GM12878 (cell line): Measurements from ENCODE around the gene ABCG1. TPM values are rescaled to one million over a fixed set of nuclear protein-coding genes. Genes with fewer than 3 reads are reported as not detected.

Experiments
- ATAC-seq: fragments of 200-7000 bp; cut with Tn5 transposase; 3 replicates; pipeline ENCODE4 v1.9.1; 2020; ENCODE audit warnings: mild to moderate bottlenecking, moderate library complexity
- BruUV-seq: library from RNA; stranded (reverse); fragments of 400-500 nt; replicated peaks from 2 replicates; lab custom pipeline; 2021; lab: Mats Ljungman, UMichigan
- CTCF ChIA-PET: fragments of 300-600 bp; sonication (Branson Sonifier 250); formaldehyde crosslinking; extraction: SDS; loops from one replicate; lab custom pipeline; 2021; ENCODE audit warnings: inconsistent platforms; lab: Yijun Ruan, JAX
- POLR2A ChIA-PET: fragments of 350-600 bp; formaldehyde crosslinking; extraction: SDS; loops from one replicate; lab custom pipeline; 2021; ENCODE audit warnings: inconsistent platforms; lab: Charles Lee
- RAD21 ChIA-PET: fragments of 300-600 bp; sonication (Branson Sonifier 250); formaldehyde crosslinking; loops from one replicate; lab custom pipeline; 2023; ENCODE audit warnings: antibody characterized with exemption; ENCODE audit not compliant: unreplicated experiment; lab: Charles Lee
- SMC1A ChIA-PET: fragments of 300-600 bp; sonication (Branson Sonifier 250); formaldehyde crosslinking; loops from one replicate; lab custom pipeline; 2023; ENCODE audit not compliant: unreplicated experiment, uncharacterized antibody; lab: Charles Lee
- DNase-seq: peaks from one replicate; pipeline ENCODE4 v3.0.0-alpha.2; 2011; ENCODE audit warnings: low read depth, low spot score
- FAIRE-seq: peaks from 3 replicates; lab custom pipeline; 2011; peaks lifted over from hg19 to GRCh38; lab: Jason Lieb, UNC
- H2AFZ ChIP-seq: 2 replicates; pipeline ENCODE4 v1.6.0; 2011; ENCODE audit warnings: low read depth, low read length, control low read depth; ENCODE audit not compliant: control insufficient read depth
- H3K27ac ChIP-seq: 2 replicates; pipeline ENCODE4 v1.5.1; 2011; ENCODE audit warnings: control low read depth; ENCODE audit not compliant: control insufficient read depth, insufficient read depth
- H3K27me3 ChIP-seq, 2 experiments: replicated peaks in 1 of 2; 2 replicates each; pipeline versions ENCODE4 v1.6.0 to v1.6.1; 2011; ENCODE audit warnings: low read length in 1 of 2; ENCODE audit not compliant: control insufficient read depth in 2 of 2, insufficient read depth in 2 of 2
- H3K36me3 ChIP-seq, 2 experiments: 2 replicates each; pipeline ENCODE4 v1.5.1; 2011; ENCODE audit warnings: low read length in 1 of 2; ENCODE audit not compliant: control insufficient read depth in 2 of 2, insufficient read depth in 2 of 2
- H3K4me1 ChIP-seq: 2 replicates; pipeline ENCODE4 v1.6.1; 2011; ENCODE audit warnings: mild to moderate bottlenecking, low read length, moderate library complexity, mixed read lengths; ENCODE audit not compliant: control insufficient read depth, insufficient read depth
- H3K4me2 ChIP-seq: 2 replicates; pipeline ENCODE4 v1.6.0; 2011; ENCODE audit warnings: control low read depth; ENCODE audit not compliant: control insufficient read depth, insufficient read depth
- H3K4me3 ChIP-seq: fragments of 200-600 bp; sonication (generic); 2 replicates; pipeline ENCODE4 v1.5.1; 2016
- H3K79me2 ChIP-seq: 2 replicates; pipeline ENCODE4 v1.6.0; 2011; ENCODE audit warnings: low read length; ENCODE audit not compliant: control insufficient read depth, insufficient read depth
- H3K9ac ChIP-seq: 2 replicates; pipeline ENCODE4 v1.8.0; 2011; ENCODE audit warnings: low read length, control low read depth, mixed read lengths; ENCODE audit not compliant: control insufficient read depth, insufficient read depth
- H3K9me3 ChIP-seq: replicated peaks from 3 replicates; pipeline ENCODE4 v1.5.1; 2011; ENCODE audit warnings: mild to moderate bottlenecking, low read length; ENCODE audit not compliant: control insufficient read depth, insufficient read depth
- H4K20me1 ChIP-seq: 2 replicates; pipeline ENCODE4 v1.6.0; 2011; ENCODE audit not compliant: control insufficient read depth, insufficient read depth
- ATF7 ChIP-seq: fragments of 450-650 bp; IDR thresholded peaks from 2 replicates; pipeline ENCODE4 v1.6.1; 2016; ENCODE audit warnings: low read depth, mild to moderate bottlenecking
- BHLHE40 ChIP-seq, 2 experiments: fragments of 450-650 bp in 1 of 2; IDR thresholded peaks; 2 replicates each; pipeline ENCODE4 v1.6.1; 2011 to 2017; ENCODE audit warnings: low read depth in 2 of 2, borderline replicate concordance in 1 of 2, improper control_type of control experiment in 1 of 2, low read length in 1 of 2, mild to moderate bottlenecking in 1 of 2
- DPF2 ChIP-seq: fragments of 450-650 bp; IDR thresholded peaks from 2 replicates; pipeline ENCODE4 v1.6.1; 2017; ENCODE audit warnings: mild to moderate bottlenecking
- EGR1 ChIP-seq, 2 experiments: IDR thresholded peaks; 1 replicate in 1 of 2; 2 replicates in 1 of 2; pipeline ENCODE4 v1.6.1; 2011 to 2012; ENCODE audit warnings: low read depth in 2 of 2, low read length in 2 of 2, borderline replicate concordance in 1 of 2, mild to moderate bottlenecking in 1 of 2, moderate library complexity in 1 of 2
- ETV6 ChIP-seq, 2 experiments: fragments of 450-650 bp in 1 of 2; IDR thresholded peaks in 1 of 2; conservative IDR thresholded peaks in 1 of 2; 2 replicates each; pipeline ENCODE4 v1.6.1; 2014; ENCODE audit warnings: antibody characterized with exemption in 1 of 2, borderline replicate concordance in 1 of 2, low read depth in 1 of 2, mild to moderate bottlenecking in 1 of 2, moderate library complexity in 1 of 2
- HDAC6 ChIP-seq: fragments of 200-600 bp; sonication (generic); IDR thresholded peaks from one replicate; pipeline ENCODE4 v1.8.0; 2017; ENCODE audit warnings: antibody characterized with exemption; ENCODE audit not compliant: unreplicated experiment
- IKZF1 ChIP-seq: fragments of 450-650 bp; conservative IDR thresholded peaks from 2 replicates; pipeline ENCODE4 v1.6.1; 2017; ENCODE audit warnings: antibody characterized with exemption, mild to moderate bottlenecking
- KLF5 ChIP-seq: fragments of 450-650 bp; IDR thresholded peaks from 2 replicates; pipeline ENCODE4 v1.6.1; 2014; ENCODE audit warnings: mild to moderate bottlenecking; ENCODE audit not compliant: partially characterized antibody
- MTA3 ChIP-seq: IDR thresholded peaks from 2 replicates; pipeline ENCODE4 v1.6.1; 2012; ENCODE audit warnings: low read length, inconsistent platforms, borderline replicate concordance
- NFYB ChIP-seq: IDR thresholded peaks from 2 replicates; pipeline ENCODE4 v1.6.1; 2011; ENCODE audit warnings: low read depth, mild to moderate bottlenecking, low read length, improper control_type of control experiment, moderate library complexity; ENCODE audit not compliant: insufficient read depth
- PAX8 ChIP-seq: fragments of 450-650 bp; IDR thresholded peaks from 2 replicates; pipeline ENCODE4 v1.6.1; 2017; ENCODE audit warnings: mild to moderate bottlenecking, moderate library complexity
- POLR2AphosphoS2 ChIP-seq: IDR thresholded peaks from 2 replicates; pipeline ENCODE4 v1.6.1; 2011; ENCODE audit warnings: low read depth, mild to moderate bottlenecking, low read length, improper control_type of control experiment, moderate library complexity
- SPI1 ChIP-seq: IDR thresholded peaks from 2 replicates; pipeline ENCODE4 v1.6.1; 2011; ENCODE audit warnings: low read depth, mild to moderate bottlenecking, low read length, moderate library complexity, borderline replicate concordance; ENCODE audit not compliant: insufficient read depth
- TCF12 ChIP-seq: IDR thresholded peaks from 2 replicates; pipeline ENCODE4 v1.6.1; 2011; ENCODE audit warnings: low read depth, mild to moderate bottlenecking, low read length
- TCF3 ChIP-seq: IDR thresholded peaks from 2 replicates; pipeline ENCODE4 v1.6.1; 2012; ENCODE audit warnings: low read depth, mild to moderate bottlenecking, low read length, borderline replicate concordance; ENCODE audit not compliant: insufficient read depth
- ZNF384 ChIP-seq: IDR thresholded peaks from 2 replicates; pipeline ENCODE4 v1.6.1; 2012; ENCODE audit warnings: low read depth, mild to moderate bottlenecking, low read length, improper control_type of control experiment, borderline replicate concordance
- WGBS: methylation state at CpG from one replicate; pipeline ENCODE4 v1.1.6; 2016; ENCODE audit warnings: low lambda C conversion rate; ENCODE audit not compliant: insufficient replicate concordance, insufficient coverage; ENCODE audit errors: missing lambda C conversion rate; 5-methylcytosine and 5-hydroxymethylcytosine counted together
- in situ Hi-C: fragments of 300-500 bp; cut with MboI; formaldehyde crosslinking; loops from 9 replicates; pipeline ENCODE4 v1.14.3; 2018; ENCODE audit warnings: mixed read lengths
- intact Hi-C: fragments of 100-400 bp; cut with micrococcal nuclease; formaldehyde crosslinking; loops from one replicate; pipeline ENCODE4 v1.14.2; 2022; ENCODE audit not compliant: unreplicated experiment
- polyA plus RNA-seq, 11 experiments: library from polyadenylated mRNA; depleted of rRNA in 4 of 11; unstranded in 6 of 11; stranded (reverse) in 5 of 11; fragments of >200 nt; fragmentation: Nextera tagmentation in 4 of 11; fragmentation: Illumina TruSeq in 1 of 11; extraction: Ambion mirVana in 4 of 11; extraction: Trizol in 1 of 11; gene quantifications; 1 replicate in 1 of 11; 2 replicates in 10 of 11; pipeline versions ENCODE4 v1.2.1 to v1.2.3, GENCODE V29; 2011 to 2016; ENCODE audit warnings: inconsistent platforms in 2 of 11, missing spikeins in 2 of 11, low read depth in 1 of 11
- total RNA-seq, 4 experiments: library from RNA; depleted of rRNA in 3 of 4; stranded (reverse); fragments of >200 nt in 3 of 4; fragmentation: Illumina TruSeq in 1 of 4; extraction: Trizol in 1 of 4; gene quantifications; 2 replicates each; pipeline versions ENCODE4 v1.2.1 to v1.2.3, GENCODE V29; 2013 to 2021
- TF ChIP-seq, protein P1 (sequence below), 3 experiments: IDR thresholded peaks in 2 of 3; conservative IDR thresholded peaks in 1 of 3; 2 replicates each; pipeline ENCODE4 v1.5.1; 2011; ENCODE audit warnings: low read depth in 3 of 3, low read length in 3 of 3, mild to moderate bottlenecking in 3 of 3, control low read depth in 2 of 3, moderate library complexity in 2 of 3, inconsistent platforms in 1 of 3, mixed read lengths in 1 of 3; ENCODE audit not compliant: control insufficient read depth in 2 of 3, insufficient read depth in 1 of 3; ENCODE audit errors: extremely low read depth in 1 of 3

ABCG1 gene
- total and polyA plus RNA-seq, 10 of the 15 experiments (the other 5 are each of a cell fraction or from before 2014, with no cell fraction given): 0.59 to 19.3 (median 5.7) TPM

DNA sequence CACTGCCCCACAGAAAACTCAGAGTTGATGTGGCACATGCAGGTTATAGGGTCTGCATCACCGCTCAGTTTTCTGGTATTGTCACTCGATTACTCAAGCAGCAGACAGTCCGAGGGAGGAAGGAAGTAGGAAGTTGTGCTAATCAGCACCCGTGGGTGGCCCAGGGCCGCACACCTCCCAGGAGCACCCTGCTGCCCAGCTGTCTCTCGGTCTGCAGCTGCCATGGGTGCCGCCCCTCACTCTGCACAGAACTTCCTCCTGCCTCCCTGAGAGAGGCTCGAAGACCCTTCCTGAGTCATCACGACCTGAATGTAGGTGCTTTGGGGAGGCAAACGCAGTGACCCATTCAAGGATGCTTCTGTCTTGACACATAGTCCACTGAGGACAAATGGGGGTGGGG lies 100.4 kb downstream of the ABCG1 start:
- Histone ChIP-seq H3K4me1 (peaks cover 3% of the 10 kb centered on the region), H3K9me3 (no peaks in the 10 kb centered on the region), H3K9ac (no peak overlapping the region), H3K79me2 (no peaks in the 10 kb centered on the region), H2AFZ (peak overlapping the region; percentile 62; the same call in 1 of the 2 replicates), H3K27ac (no peak overlapping the region), H3K27me3 (no peaks in the 10 kb centered on the region), H3K36me3 (no peaks in the 10 kb centered on the region), H3K4me3 (no peak overlapping the region), H3K4me2 (no peak overlapping the region), H4K20me1 (no peaks in the 10 kb centered on the region)
- no TSS peak for BruUV-seq
- WGBS: under 1% methylated on average over 10 of the region's 10 CpGs
- POLR2A ChIA-PET: no interaction called here
- intact Hi-C loops: no loop called here
- ATAC-seq (peak; percentile 81), DNase-seq (no peak), FAIRE-seq (peak; percentile 88)
- in situ Hi-C loops: no loop called here
- RAD21 ChIA-PET: interaction anchor here (1.0 to 1.9 kb wide), 2 partner anchors 9 to 11 kb away, joined by 3 to 7 read pairs; no protein-coding TSS in a partner anchor
- TF ChIP-seq IKZF1 (peak; percentile 40; the same call in 1 of the 2 replicates), TCF12 (0 out of 2 replicates have a peak, but pooled peaks have one; percentile 48), MTA3 (no peak), HDAC6 (no peak), BHLHE40 (IDR thresholded peaks at IDR 0.05; ENCODE audit: borderline replicate concordance in 1 of 2, low read depth in 2 of 2, low read length in 1 of 2) (peak in 1 of 2 experiments; percentile 34; a peak in 1 of 4 replicates), ATF7 (no peak), PAX8 (no peak), EGR1 (IDR thresholded peaks at IDR 0.05; ENCODE audit: borderline replicate concordance in 1 of 2, low read depth in 2 of 2, low read length in 2 of 2) (0 out of 3 replicates have a peak, but pooled peaks of 1 of the 2 experiments have one; percentile 31), DPF2 (0 out of 2 replicates have a peak, but pooled peaks have one; percentile 18), ETV6 (conservative IDR thresholded peaks at IDR 0.05 in 1 of 2, IDR thresholded peaks at IDR 0.05 in 1 of 2; ENCODE audit: borderline replicate concordance in 1 of 2, low read depth in 1 of 2) (peak in 1 of 2 experiments; percentile 73; a peak in 1 of 4 replicates), ZNF384 (no peak), KLF5 (no peak), POLR2AphosphoS2 (no peak), TCF3 (0 out of 2 replicates have a peak, but pooled peaks have one; percentile 40), NFYB (no peak), SPI1 (peak; percentile 40; the same call in 1 of the 2 replicates)
- TF ChIP-seq, protein P1, sequence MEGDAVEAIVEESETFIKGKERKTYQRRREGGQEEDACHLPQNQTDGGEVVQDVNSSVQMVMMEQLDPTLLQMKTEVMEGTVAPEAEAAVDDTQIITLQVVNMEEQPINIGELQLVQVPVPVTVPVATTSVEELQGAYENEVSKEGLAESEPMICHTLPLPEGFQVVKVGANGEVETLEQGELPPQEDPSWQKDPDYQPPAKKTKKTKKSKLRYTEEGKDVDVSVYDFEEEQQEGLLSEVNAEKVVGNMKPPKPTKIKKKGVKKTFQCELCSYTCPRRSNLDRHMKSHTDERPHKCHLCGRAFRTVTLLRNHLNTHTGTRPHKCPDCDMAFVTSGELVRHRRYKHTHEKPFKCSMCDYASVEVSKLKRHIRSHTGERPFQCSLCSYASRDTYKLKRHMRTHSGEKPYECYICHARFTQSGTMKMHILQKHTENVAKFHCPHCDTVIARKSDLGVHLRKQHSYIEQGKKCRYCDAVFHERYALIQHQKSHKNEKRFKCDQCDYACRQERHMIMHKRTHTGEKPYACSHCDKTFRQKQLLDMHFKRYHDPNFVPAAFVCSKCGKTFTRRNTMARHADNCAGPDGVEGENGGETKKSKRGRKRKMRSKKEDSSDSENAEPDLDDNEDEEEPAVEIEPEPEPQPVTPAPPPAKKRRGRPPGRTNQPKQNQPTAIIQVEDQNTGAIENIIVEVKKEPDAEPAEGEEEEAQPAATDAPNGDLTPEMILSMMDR (IDR thresholded peaks at IDR 0.05 in 2 of 3, conservative IDR thresholded peaks at IDR 0.05 in 1 of 3; ENCODE audit: control insufficient read depth in 2 of 3, extremely low read depth in 1 of 3, insufficient read depth in 1 of 3, low read depth in 3 of 3, low read length in 3 of 3): no peak
- SMC1A ChIA-PET: interaction anchor here (1.5 to 2.0 kb wide), 2 partner anchors 9 to 102 kb away, joined by 4 to 5 read pairs; no protein-coding TSS in a partner anchor
- CTCF ChIA-PET: interaction anchor here (0.6 to 1.5 kb wide), 7 partner anchors 9 to 202 kb away, joined by 3 to 6 read pairs (median 3); no protein-coding TSS in a partner anchor
